GM19395 (cell line): ENCODE data around the gene KLHL40.

Experiments
- ATAC-seq: cut with Tn5 transposase; IDR thresholded peaks from one replicate; pipeline ENCODE4 v1.9.1; 2021; ENCODE audit warnings: mild to moderate bottlenecking, moderate library complexity; ENCODE audit not compliant: unreplicated experiment

The KLHL40 gene

GRCh38 chr3:42656680-42657610 lies 28.4 kb upstream of the KLHL40 start:
- no peak for ATAC-seq

- no peak for ATAC-seq
Measured at GRCh38 chr3:42657675-42658074, 27.7 kb upstream of the KLHL40 start.

DNA sequence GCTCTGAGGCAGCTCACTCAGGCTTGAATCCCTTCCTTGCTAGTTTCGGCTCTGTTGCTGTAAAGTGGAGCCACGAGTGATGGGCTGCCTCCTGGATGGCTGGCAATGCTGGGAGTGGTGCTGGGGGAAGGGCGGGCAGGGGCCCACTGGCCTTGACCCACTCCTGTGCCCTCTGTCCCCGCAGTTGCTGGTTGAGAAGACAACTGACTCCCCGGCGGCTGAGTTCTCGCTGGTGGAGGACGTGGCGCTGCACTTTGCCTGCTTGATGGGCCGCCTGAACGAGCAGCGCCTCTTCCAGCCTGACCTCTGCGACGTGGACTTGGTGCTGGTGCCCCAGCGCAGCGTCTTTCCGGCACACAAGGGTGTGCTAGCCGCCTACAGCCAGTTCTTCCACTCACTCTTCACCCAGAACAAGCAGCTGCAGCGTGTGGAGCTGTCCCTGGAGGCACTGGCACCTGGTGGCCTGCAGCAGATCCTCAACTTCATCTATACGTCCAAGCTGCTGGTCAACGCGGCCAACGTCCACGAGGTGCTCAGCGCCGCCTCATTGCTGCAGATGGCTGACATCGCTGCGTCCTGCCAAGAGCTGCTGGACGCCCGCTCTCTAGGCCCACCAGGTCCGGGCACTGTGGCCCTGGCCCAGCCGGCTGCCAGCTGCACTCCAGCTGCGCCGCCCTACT lies 27.1 kb upstream of the KLHL40 start:
- ATAC-seq: no peak

DNA sequence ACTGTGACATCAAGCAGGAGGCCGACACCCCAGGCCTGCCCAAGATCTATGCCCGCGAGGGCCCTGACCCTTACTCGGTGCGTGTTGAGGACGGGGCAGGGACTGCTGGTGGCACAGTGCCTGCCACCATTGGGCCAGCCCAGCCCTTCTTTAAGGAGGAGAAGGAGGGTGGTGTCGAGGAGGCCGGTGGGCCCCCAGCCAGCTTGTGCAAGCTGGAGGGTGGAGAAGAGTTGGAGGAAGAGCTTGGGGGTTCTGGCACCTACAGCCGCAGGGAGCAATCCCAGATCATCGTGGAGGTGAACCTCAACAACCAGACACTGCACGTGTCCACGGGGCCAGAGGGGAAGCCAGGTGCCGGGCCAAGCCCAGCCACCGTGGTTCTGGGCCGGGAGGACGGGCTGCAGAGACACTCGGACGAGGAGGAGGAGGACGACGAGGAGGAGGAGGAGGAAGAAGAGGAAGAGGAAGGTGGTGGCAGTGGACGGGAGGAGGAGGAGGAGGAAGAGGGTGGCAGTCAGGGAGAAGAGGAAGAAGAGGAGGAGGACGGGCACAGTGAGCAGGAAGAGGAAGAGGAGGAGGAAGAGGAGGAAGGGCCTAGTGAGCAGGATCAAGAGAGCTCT lies 26.5 kb upstream of the KLHL40 start:
- ATAC-seq: no peak

GRCh38 chr3:42659451-42660130 lies 25.7 kb upstream of the KLHL40 start:
- ATAC-seq: no peak

DNA sequence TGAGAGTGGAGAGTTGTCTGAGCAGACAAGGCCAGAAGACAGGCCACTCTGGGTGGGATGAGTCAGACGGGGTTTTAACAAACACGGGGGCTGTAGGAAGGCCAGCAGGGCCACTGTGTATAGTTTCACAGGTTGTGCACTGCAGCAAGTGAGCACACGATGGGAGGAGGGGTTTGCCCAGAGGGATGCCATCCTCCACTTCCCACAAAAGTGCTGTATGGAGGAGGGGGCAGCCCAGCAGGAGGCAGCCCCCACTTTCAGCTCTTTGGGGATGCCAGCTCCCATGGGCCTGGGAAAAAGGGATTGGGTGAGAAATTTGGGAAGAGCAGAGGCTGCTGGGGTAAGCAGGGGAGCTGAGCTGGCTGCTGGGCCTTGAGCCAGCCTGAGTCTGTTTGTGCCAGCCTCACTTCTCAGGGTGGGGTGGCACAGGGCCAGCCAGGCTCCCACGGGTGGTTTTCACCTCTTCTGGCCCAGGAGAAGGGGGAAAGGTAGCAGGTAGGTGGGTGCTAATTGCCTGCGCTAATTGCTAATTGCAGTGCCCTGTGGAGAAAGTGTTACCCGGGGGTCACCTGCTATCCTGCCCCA lies 25.1 kb upstream of the KLHL40 start:
- no peak for ATAC-seq

GRCh38 chr3:42660898-42661297 lies 24.4 kb upstream of the KLHL40 start:
- ATAC-seq: no peak

DNA sequence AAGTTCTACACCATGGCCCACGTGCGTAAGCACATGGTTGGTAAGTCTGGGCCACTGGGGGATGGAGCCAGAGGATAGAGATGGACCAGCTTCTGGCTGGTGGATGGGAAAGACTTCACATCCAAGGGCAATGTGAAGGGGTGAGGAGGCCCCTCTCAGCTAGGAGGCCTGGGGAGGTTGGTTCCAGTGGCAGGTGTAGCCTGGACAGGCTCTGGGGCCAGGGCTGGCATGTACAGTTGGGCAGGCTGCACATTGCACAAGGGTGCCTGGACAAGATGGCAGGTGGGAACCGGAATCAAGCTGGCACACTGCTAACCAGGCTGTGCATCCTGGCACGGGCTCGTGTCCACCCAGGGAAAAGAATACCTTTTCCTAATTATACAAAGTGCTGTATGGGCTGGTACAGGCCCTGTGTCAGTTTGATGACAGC lies 23.7 kb upstream of the KLHL40 start:
- ATAC-seq: no peak

- ATAC-seq: no peak
Measured at GRCh38 chr3:42662037-42662812, 23.1 kb upstream of the KLHL40 start.

DNA sequence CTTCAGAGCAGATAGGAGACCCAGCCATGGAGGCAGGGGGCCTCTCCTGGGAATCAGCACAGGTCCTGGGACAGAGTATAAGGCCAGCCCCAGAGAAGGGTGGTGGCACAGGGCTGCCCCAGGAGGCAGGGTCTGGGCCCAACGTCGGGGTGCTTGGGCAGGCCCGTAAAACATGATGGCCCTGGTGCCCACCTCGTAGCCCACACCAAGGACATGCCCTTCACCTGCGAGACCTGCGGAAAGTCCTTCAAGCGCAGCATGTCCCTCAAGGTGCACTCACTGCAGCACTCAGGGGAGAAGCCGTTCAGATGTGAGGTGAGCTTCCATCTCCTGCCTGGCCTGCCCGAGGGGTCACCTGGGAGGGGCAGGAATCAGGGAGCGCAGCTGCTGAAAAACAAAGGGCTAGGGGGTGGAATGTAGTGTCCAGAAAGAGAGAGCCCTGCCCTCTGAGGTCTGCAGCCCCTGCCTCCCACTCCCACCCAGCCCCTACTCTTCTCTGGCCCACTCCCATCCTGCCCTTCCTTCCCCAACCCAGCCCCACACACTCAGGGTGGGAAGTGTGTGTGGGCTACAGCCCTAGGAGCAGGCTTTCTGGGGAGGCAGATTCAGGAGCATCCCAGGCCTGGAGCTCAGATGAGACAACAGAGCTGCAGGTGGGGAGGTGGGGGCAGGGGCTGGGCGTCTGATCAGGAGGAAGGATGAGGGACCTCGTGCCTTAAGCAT lies 22.4 kb upstream of the KLHL40 start:
- no peak for ATAC-seq

GRCh38 chr3:42663581-42664437 lies 21.5 kb upstream of the KLHL40 start:
- ATAC-seq: no peak

DNA sequence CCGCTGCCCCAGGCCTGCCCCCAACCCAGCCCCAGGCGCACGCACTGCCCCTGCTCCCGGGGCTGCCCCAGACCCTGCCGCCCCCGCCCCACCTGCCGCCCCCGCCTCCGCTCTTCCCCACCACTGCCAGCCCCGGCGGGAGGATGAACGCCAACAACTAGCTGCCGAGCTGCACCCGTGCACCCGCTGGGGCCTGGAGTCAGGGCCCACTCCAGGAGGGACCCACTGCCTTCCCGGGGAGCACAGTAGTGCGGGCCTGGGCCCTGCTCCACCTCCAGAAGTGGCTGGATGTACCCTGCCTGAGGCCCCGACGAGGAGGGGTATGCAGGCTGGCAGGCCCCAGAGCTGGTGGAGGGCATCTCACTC lies 20.9 kb upstream of the KLHL40 start:
- ATAC-seq: no peak

- no peak for ATAC-seq
Measured at GRCh38 chr3:42665050-42665878, 20.1 kb upstream of the KLHL40 start.

DNA sequence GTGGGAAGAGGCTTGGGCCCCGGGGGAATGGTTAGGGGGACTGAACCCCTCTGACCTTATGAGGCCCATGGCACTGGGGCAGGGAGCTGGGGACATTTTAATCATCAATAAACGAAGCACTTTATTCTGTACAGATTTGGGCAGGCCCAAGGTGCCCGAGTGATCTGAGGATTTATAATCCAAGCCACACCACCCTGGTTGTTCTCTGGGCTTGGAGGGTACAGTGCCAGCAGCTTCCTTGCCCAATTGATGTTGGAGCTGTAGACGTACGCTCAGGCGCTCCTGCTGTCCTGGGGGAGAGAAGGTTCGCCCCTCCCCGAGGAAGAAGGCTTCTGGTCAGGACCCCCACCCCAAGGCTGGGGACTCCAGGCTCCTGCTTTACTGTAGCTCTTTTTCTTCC lies 19.3 kb upstream of the KLHL40 start:
- ATAC-seq: no peak

DNA sequence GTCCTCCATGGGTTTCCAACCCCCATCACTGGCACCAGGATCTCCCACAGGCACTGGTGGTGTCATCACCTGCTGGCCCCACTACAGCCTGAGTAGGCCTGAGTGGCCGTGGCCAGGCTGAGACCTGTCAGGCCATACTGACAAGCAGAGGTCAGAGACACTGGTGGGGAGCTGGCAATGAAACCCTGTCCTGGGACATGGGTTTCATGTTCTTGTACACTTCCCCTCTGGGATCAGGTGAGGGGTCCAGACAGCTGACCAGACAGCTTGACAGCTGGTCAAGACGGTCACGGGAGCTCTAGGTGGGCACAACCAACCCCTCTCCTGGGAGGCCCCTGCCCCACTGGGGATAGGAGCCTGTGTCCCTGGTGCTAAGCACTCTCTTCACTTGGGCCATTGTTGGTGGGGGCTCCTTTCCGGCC lies 18.7 kb upstream of the KLHL40 start:
- no peak for ATAC-seq

DNA sequence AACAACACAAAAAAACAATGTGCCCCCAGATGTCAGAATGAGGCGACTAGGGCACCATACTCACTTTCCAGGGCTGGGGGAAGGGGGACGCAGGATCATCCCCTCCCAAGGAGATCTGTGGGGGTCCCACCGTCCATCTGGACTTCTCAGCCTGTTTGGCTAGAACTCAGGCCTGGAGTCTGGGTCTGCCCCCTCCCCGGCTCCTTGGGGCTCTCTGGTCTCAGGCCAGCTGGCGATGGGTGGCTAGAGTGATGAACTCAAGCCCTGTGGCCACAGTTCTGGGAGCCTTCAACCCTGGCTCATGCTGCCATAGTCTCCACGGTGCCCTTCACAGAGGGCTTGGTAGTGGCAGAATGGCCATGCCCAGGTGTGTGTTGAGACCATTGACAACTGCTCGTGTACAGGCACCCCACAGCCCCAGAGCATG lies 18.2 kb upstream of the KLHL40 start:
- ATAC-seq: no peak

- ATAC-seq: no peak
Measured at GRCh38 chr3:42667523-42668412, 17.6 kb upstream of the KLHL40 start.
